Liver (tissue), 9 donors: Measurements from ENCODE around the gene NUDC. TPM values are rescaled to one million over a fixed set of nuclear protein-coding genes. Genes with fewer than 3 reads are reported as not detected.

Experiments
- DNase-seq: peaks from one replicate; pipeline ENCODE4 v3.0.0-alpha.2; 2017; ENCODE audit warnings: low spot score
- H3K27ac ChIP-seq, 2 donors: one replicate each; pipeline ENCODE4 v1.7.0; 2013; ENCODE audit warnings: inconsistent platforms in 2 of 2, low read length in 2 of 2, control low read depth in 1 of 2, low read depth in 1 of 2, mild to moderate bottlenecking in 1 of 2
- H3K27me3 ChIP-seq, 4 donors: one replicate each; pipeline versions ENCODE4 v1.6.1 to v1.7.0; 2013; ENCODE audit warnings: low read length in 3 of 4, inconsistent platforms in 1 of 4, mild to moderate bottlenecking in 1 of 4, moderate library complexity in 1 of 4; ENCODE audit not compliant: control insufficient read depth in 4 of 4, insufficient read depth in 4 of 4
- H3K36me3 ChIP-seq, 4 donors: one replicate each; pipeline versions ENCODE4 v1.6.1 to v1.7.0; 2013; ENCODE audit warnings: low read length in 3 of 4, mild to moderate bottlenecking in 3 of 4, low read depth in 1 of 4, moderate library complexity in 1 of 4; ENCODE audit not compliant: control insufficient read depth in 4 of 4, insufficient read depth in 3 of 4
- H3K4me1 ChIP-seq, 4 donors: one replicate each; pipeline versions ENCODE4 v1.6.1 to v1.7.0; 2013; ENCODE audit warnings: low read length in 3 of 4, mild to moderate bottlenecking in 3 of 4, moderate library complexity in 1 of 4; ENCODE audit not compliant: control insufficient read depth in 4 of 4, insufficient read depth in 4 of 4
- H3K4me3 ChIP-seq, 3 donors: one replicate each; pipeline versions ENCODE4 v1.6.1 to v1.7.0; 2013; ENCODE audit warnings: low read length in 3 of 3, control low read depth in 1 of 3, low read depth in 1 of 3, mild to moderate bottlenecking in 1 of 3
- H3K9ac ChIP-seq, 2 donors: one replicate each; pipeline ENCODE4 v1.7.0; 2013; ENCODE audit warnings: low read length in 2 of 2, mild to moderate bottlenecking in 2 of 2, moderate library complexity in 2 of 2, control low read depth in 1 of 2, low read depth in 1 of 2
- H3K9me3 ChIP-seq, 4 donors: one replicate each; pipeline versions ENCODE4 v1.6.1 to v1.7.0; 2013; ENCODE audit warnings: low read length in 3 of 4; ENCODE audit not compliant: control insufficient read depth in 4 of 4
- ATF3 ChIP-seq: IDR thresholded peaks from 2 replicates; pipeline ENCODE4 v1.6.1; 2016; ENCODE audit warnings: antibody characterized with exemption
- CTCF ChIP-seq: fragments of 150-350 bp; IDR thresholded peaks from 2 replicates; pipeline ENCODE4 v1.5.1; 2017; ENCODE audit warnings: improper control_type of control experiment, low read depth, low read length; ENCODE audit not compliant: missing input control
- EGR1 ChIP-seq, 2 donors: IDR thresholded peaks; 2 replicates each; pipeline ENCODE4 v1.6.1; 2016 to 2018; ENCODE audit warnings: antibody characterized with exemption in 2 of 2, low read depth in 2 of 2
- FOXA1 ChIP-seq: IDR thresholded peaks from 2 replicates; pipeline ENCODE4 v1.6.1; 2016; ENCODE audit warnings: antibody characterized with exemption
- FOXA2 ChIP-seq: IDR thresholded peaks from 2 replicates; pipeline ENCODE4 v1.6.1; 2016; ENCODE audit warnings: antibody characterized with exemption
- GABPA ChIP-seq, 2 donors: IDR thresholded peaks in 1 of 2; conservative IDR thresholded peaks in 1 of 2; 2 replicates each; pipeline ENCODE4 v1.6.1; 2016; ENCODE audit warnings: antibody characterized with exemption in 2 of 2, mild to moderate bottlenecking in 1 of 2, moderate library complexity in 1 of 2
- HNF4A ChIP-seq, 2 donors: conservative IDR thresholded peaks; 2 replicates each; pipeline ENCODE4 v1.6.1; 2016; ENCODE audit warnings: antibody characterized with exemption in 2 of 2, mild to moderate bottlenecking in 2 of 2
- HNF4G ChIP-seq: IDR thresholded peaks from 2 replicates; pipeline ENCODE4 v1.6.1; 2016; ENCODE audit warnings: antibody characterized with exemption
- JUND ChIP-seq, 2 donors: IDR thresholded peaks; 2 replicates each; pipeline ENCODE4 v1.6.1; 2016; ENCODE audit warnings: antibody characterized with exemption in 2 of 2
- MAX ChIP-seq: IDR thresholded peaks from 2 replicates; pipeline ENCODE4 v1.6.1; 2016; ENCODE audit warnings: antibody characterized with exemption
- RAD21 ChIP-seq, 2 donors: IDR thresholded peaks; 2 replicates each; pipeline ENCODE4 v1.6.1; 2016; ENCODE audit warnings: antibody characterized with exemption in 2 of 2, mild to moderate bottlenecking in 2 of 2
- REST ChIP-seq: IDR thresholded peaks from 2 replicates; pipeline ENCODE4 v1.6.1; 2016; ENCODE audit warnings: antibody characterized with exemption, mild to moderate bottlenecking
- RXRA ChIP-seq, 2 donors: IDR thresholded peaks; 2 replicates each; pipeline ENCODE4 v1.6.1; 2017 to 2018; ENCODE audit warnings: antibody characterized with exemption in 2 of 2, mild to moderate bottlenecking in 1 of 2
- SP1 ChIP-seq: IDR thresholded peaks from 2 replicates; pipeline ENCODE4 v1.6.1; 2018; ENCODE audit warnings: antibody characterized with exemption, mild to moderate bottlenecking
- TAF1 ChIP-seq: conservative IDR thresholded peaks from 2 replicates; pipeline ENCODE4 v1.6.1; 2016; ENCODE audit warnings: antibody characterized with exemption, mild to moderate bottlenecking
- YY1 ChIP-seq: IDR thresholded peaks from 2 replicates; pipeline ENCODE4 v1.6.1; 2016; ENCODE audit warnings: antibody characterized with exemption, mild to moderate bottlenecking
- ZBTB33 ChIP-seq: IDR thresholded peaks from 2 replicates; pipeline ENCODE4 v1.6.1; 2016; ENCODE audit warnings: antibody characterized with exemption
- WGBS: extraction: QIAGEN DNeasy Blood & Tissue Kit; methylation state at CpG from one replicate; pipeline ENCODE4 v1.1.7; 2013; 5-methylcytosine and 5-hydroxymethylcytosine counted together
- polyA plus RNA-seq, 2 donors: library from polyadenylated mRNA; stranded (reverse) in 1 of 2; unstranded in 1 of 2; fragments of 200-250 nt in 1 of 2; fragments of >200 nt in 1 of 2; fragmentation: Nextera tagmentation in 1 of 2; extraction: Ambion mirVana in 1 of 2; gene quantifications; one replicate each; pipeline versions ENCODE4 v1.2.1 to v1.2.3, GENCODE V29; 2013 to 2015
- total RNA-seq, 2 donors: library from RNA; depleted of rRNA; stranded (reverse); fragments of >200 nt; gene quantifications; one replicate each; pipeline ENCODE4 v1.2.3, GENCODE V29; 2014
- donor health status: healthy.
- donor health status: healthy.
- donor health status: healthy.
- donor health status: healthy.
- donor health status: healthy.

The NUDC gene
- total and polyA plus RNA-seq, 4 donors: 18.2 to 50.7 (median 36.2) TPM

GRCh38 chr1:26961826-26962225 lies 40.3 kb downstream of the NUDC start:
- WGBS: 84% methylated on average over 3 of the region's 3 CpGs
- Histone ChIP-seq H3K27me3 (no peaks in the 10 kb centered on the region), H3K36me3 (no peaks in the 10 kb centered on the region), H3K4me1 (peaks cover 3 to 31% (median 15%) of the 10 kb centered on the region in 4 donors), H3K27ac (no peak overlapping the region), H3K9ac (no peak overlapping the region), H3K9me3 (no peaks in the 10 kb centered on the region), H3K4me3 (no peak overlapping the region)
- TF ChIP-seq TAF1: no peak
- TF ChIP-seq YY1: no peak
- DNase-seq: no peak

- no peak overlapping the region for H3K9ac ChIP-seq
- TF ChIP-seq HNF4A (conservative IDR thresholded peaks at IDR 0.05) (no peak), HNF4G (no peak), FOXA1 (no peak), MAX (no peak), GABPA (IDR thresholded peaks at IDR 0.05 in 1 of 2, conservative IDR thresholded peaks at IDR 0.05 in 1 of 2) (no peak), ATF3 (no peak), JUND (IDR thresholded peaks at IDR 0.05) (no peak), EGR1 (IDR thresholded peaks at IDR 0.05; ENCODE audit: low read depth in 2 of 2) (no peak), SP1 (no peak), CTCF (no peak), RXRA (IDR thresholded peaks at IDR 0.05) (no peak), TAF1 (no peak), RAD21 (IDR thresholded peaks at IDR 0.05) (no peak)
- no peak overlapping the region for H3K27ac ChIP-seq
- H3K4me1 ChIP-seq: peaks cover 0 to 19% (median 12%) of the 10 kb centered on the region in 4 donors
- H3K9me3 ChIP-seq: no peaks in the 10 kb centered on the region
- no peak overlapping the region for H3K4me3 ChIP-seq
- no peak for DNase-seq
- H3K36me3 ChIP-seq: no peaks in the 10 kb centered on the region
- 96% methylated on average over 6 of the region's 6 CpGs for WGBS
- no peaks in the 10 kb centered on the region for H3K27me3 ChIP-seq
Observed at GRCh38 chr1:26965213-26965612, 43.7 kb downstream of the NUDC start.

- Histone ChIP-seq H3K4me3 (no peak overlapping the region), H3K36me3 (no peaks in the 10 kb centered on the region), H3K4me1 (peaks cover 0 to 18% (median 10%) of the 10 kb centered on the region in 4 donors), H3K27ac (no peak overlapping the region), H3K9me3 (no peaks in the 10 kb centered on the region), H3K9ac (no peak overlapping the region), H3K27me3 (no peaks in the 10 kb centered on the region)
- no peak for DNase-seq
- 95% methylated on average over 9 of the region's 9 CpGs for WGBS
- TF ChIP-seq CTCF (no peak), REST (no peak), HNF4A (conservative IDR thresholded peaks at IDR 0.05) (no peak), YY1 (no peak), RAD21 (IDR thresholded peaks at IDR 0.05) (no peak), GABPA (IDR thresholded peaks at IDR 0.05 in 1 of 2, conservative IDR thresholded peaks at IDR 0.05 in 1 of 2) (no peak), HNF4G (no peak), JUND (IDR thresholded peaks at IDR 0.05) (no peak), ZBTB33 (no peak), FOXA2 (no peak), RXRA (IDR thresholded peaks at IDR 0.05) (no peak)
Observed at GRCh38 chr1:26965628-26966027, 44.1 kb downstream of the NUDC start.
